Hepatocyte (in vitro differentiated cells): Measurements from ENCODE around the gene ROR1.

Source experiments
- EZH2 ChIP-seq: fragments of 200-600 bp; sonication (generic); IDR thresholded peaks from 2 replicates; pipeline ENCODE4 v1.6.1; 2016; ENCODE audit warnings: antibody characterized with exemption, mild to moderate bottlenecking, borderline replicate concordance
- TF ChIP-seq, protein P1 (sequence below): fragments of 200-600 bp; sonication (generic); IDR thresholded peaks from 2 replicates; pipeline ENCODE4 v1.5.1; 2016; ENCODE audit warnings: antibody characterized with exemption, mild to moderate bottlenecking; ENCODE audit not compliant: poor library complexity

DNA sequence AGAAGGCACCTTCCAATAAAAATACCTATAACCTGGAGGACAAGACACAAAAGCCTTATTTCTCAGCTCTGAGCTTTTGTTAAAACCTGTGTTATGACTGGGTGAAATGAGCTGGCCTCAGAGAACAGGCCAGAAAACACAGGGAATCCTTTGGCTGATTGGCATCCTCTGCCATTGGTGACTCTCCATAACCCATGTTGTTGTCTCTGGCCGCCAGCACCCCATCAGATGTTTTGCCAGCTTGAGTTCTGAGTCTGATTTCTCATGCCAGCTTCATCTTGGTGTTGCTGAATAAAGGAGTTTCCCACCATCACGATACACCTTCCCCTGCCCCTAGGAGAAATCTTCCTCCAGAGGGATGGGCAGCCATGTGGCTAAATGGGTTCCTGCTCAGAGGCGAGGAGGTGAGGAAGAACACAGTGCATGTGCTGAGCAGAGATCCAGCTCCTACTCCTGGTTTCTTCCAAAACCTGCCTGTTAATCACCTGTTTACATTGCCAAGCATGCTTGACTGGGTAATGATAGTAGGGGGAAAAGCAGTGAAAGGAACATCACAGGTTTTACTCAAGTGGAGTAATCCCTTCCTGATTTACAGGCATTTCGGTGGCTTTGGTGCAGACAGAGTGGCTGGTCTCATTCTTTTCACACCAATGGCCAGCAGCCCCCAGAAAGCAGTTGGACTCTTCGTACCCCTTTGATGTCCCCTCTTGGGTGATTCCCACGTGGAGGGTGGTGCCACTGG is 109.8 kb downstream of the ROR1 start:
- TF ChIP-seq, protein P1, sequence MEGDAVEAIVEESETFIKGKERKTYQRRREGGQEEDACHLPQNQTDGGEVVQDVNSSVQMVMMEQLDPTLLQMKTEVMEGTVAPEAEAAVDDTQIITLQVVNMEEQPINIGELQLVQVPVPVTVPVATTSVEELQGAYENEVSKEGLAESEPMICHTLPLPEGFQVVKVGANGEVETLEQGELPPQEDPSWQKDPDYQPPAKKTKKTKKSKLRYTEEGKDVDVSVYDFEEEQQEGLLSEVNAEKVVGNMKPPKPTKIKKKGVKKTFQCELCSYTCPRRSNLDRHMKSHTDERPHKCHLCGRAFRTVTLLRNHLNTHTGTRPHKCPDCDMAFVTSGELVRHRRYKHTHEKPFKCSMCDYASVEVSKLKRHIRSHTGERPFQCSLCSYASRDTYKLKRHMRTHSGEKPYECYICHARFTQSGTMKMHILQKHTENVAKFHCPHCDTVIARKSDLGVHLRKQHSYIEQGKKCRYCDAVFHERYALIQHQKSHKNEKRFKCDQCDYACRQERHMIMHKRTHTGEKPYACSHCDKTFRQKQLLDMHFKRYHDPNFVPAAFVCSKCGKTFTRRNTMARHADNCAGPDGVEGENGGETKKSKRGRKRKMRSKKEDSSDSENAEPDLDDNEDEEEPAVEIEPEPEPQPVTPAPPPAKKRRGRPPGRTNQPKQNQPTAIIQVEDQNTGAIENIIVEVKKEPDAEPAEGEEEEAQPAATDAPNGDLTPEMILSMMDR = no peak
- no peak for TF ChIP-seq EZH2
